NCI-H1436 (cell line): ENCODE results near the gene HOXA13.

ENCODE experiments used
- DNase-seq: peaks from one replicate; lab custom pipeline; 2025; lab: John Stamatoyannopoulos, UW

Gene HOXA13

DNA sequence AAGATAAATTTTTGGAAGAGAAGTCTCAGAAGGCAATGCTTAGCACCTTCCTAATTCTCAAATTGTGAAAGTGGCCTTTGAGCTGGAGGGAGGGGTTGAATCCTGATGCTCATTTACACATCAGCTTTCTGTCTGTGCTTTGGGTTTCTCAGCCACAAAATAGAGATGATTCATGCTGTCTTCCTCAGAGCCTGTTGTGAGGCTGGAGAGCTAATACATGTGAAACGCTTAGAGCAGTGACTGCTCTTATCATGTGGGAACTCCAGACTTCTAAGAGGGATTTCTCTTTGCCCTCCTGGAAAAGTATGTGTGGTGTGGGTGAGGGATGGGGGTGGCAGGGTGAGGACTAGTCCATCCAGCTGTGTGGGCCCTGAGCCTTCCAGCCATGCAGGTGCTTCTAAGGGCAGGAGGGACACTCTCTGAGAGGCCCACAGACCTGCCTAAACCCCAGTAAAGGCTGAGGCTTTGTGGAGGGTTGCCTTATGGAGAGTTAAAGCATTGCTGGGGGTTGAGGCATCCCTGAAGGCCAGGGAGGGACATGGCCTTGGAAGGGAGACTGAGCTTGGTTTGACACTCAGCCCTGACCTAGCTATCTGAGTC is 37.9 kb upstream of the HOXA13 start:
- no peak for DNase-seq

DNA sequence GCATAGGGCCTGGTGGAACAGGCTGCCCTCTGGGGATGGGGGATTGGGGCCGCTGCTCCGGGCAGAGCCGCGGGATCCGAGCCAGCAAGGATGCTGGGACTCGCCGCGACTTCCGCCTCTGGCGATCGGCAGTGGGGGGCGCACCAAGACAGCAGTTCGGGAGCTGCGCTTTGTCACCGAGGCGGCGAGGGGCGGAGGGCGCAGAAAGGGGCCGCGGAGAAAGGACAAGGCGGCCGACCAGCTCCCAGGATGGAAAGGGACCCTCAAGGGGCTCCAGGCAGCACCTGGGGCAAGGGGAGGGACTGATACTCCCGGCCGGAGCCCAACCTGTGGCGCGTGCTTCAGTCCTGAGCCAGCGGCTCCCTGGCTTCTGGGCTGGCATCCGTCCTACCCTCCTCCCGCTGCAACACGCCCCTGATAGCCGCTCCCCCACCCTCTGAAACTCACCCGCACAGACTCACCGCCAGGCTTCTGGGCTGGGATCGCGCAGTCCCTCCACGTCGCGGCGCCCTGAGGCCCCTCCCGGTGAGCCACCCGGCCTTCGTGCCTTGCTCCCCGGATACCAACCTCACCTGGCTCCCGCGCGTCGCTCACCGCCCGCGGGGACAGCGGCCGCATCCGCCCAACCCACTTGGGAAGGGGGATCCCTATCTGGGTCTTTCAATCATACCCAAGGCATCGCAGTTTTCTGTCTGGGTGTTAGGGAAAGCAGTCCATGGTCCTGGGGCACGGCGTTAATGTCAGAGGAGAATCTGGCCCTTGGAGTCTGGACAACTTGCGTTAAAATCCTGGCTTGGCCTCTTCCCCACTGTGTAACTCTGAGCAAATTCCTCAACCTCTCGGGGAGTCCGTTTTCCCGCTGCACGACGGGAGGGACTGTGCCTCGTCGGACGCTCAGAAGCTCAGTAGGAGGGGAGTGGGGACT is 35.8 kb upstream of the HOXA13 start:
- DNase-seq, result peak; percentile 46

DNA sequence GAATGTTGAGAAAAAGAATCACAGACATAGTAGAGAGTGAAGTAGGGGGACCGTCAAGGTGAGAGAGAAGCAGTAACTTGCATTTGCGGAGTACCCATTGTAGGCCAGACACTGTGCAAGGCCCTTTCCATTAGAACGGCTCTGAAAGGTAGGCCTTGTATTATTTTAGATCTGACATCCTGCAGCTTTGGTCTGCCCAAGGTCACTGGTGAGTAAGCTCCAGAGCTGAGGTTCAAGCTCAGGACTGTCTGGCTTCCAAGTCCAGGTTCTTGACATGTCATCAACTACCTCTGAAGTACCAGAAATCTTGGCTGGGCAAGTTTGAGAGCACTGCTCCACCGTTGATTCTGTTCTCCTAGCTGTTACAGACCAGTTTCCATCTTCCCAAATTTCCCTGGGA is 29.6 kb upstream of the HOXA13 start:
- no peak for DNase-seq

DNA sequence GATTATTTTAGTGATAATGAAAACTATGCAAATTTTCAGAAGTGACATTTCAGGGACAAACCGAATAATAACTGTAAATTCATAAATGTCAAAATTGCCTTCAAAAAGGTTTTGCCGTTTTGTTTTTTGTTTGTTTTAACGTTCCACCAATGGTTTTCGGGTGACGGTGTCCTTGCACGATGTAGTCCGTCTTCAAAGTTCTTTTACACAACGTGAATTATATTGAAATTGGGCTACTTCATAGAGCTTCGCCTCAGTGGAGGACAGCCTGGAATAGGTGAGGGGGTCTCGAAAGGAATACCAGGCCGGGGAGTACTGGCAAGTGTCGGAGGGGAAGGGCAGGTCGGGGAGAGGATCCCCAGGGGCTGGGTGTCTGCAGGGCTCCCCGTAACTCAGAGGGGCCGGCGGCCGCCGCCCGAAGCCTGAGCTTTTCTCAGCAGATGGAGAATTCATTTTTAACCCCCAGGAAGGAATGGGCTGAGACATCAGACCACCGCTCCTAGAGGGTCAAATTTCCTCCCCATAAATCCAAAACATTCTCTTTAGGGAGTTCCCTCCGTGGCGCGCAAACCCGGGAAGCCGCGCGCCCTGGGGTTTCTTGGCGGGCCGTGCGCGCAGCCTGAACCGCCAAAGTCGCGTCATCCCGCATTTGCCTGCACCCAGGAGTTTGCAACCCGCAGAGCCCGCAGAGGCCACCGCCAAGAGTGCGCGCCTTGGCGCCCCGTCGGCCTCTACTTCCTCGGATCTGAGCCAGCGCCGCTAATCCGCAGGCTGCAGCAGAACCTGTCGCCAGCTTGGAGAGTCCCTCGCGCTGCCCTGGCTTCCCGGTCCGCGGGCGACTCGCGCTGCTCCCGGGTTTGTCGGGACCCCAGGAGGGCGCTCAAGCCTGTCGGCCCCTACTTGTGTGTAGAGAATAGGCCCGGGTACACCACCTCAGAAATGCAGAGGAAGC is 25.4 kb upstream of the HOXA13 start:
- DNase-seq, result no peak

DNA sequence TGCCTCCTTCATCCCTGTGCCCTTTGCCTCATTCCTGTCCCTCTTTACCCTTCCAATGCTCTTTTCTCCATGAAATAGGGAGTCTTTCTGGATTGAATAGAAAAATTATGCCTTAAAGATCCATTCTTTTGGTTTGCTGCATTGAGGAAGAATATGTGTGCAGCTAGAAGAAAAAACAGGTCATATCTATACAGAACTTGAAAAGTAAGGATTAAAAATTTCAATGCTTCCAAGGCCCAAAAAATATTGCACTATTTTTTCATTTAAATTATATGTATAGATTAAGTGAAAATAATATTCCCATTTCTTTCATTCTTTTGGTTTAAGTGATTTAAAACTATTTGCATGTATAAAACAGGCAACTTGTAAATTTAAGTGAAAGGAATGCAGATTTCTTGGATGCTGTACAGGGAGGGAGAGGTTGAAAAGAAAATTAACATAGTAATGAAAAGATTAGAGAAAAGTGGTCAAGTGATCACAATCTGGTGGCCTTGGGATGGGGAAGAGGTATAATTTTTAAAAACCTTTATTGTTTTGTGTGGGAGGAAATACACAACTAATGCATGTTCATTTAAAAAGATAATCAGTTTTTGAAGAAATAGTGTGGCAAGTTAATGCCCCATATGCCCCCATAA is 24.2 kb upstream of the HOXA13 start:
- DNase-seq, result no peak

DNA sequence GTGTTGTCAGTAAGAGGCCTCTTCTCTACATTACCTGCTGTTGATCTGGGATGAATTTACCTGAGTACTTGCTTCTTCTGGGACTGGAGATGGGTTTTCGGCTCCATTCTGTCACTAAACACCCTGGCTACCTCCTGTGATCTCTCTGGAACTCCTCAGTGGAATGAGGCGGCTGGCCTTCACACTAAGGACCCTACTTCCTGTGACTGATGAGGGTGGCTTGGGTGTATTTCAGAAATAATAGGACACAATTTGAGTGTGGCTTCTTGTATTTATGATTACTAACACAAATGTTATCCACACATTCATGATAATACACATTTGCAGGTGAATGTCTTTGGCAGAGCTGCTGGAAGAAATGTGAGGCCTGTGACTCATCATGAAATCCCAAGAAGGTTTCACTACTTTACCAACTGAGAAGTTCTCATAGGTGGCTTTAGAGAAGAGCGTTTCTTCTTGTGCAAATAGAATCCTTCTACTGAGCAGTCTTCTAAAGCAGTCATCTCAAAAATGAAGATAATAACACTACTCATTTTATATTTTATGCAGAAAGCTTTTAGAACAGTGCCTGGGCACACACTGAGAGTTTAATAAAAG is 21.4 kb upstream of the HOXA13 start:
- DNase-seq, result no peak

DNA sequence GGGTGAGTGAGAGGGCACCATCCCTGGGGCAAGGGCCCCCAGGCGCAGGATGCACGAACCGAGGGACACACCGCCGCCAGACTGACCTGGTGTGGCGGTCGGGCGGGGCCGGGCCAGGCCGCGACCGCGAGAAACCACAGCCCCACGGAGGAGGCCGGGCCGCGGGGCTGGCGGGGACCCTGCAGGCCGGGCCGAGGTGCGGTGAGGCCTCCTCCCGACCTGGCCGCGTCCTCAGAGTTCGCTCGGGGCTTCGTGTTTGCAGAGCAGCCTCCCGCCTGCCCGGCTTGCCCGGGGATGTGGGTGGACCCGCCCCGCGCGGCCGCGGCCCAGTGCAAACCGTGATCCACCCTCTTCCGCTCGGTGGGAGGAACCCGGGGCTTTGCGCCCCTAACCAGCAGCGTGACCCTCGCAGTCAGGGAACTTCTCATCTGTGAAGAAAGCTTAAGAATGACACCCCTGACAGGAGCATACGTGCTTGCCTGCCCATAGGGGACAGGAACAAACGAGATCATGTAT is 20.6 kb upstream of the HOXA13 start:
- no peak for DNase-seq

DNA sequence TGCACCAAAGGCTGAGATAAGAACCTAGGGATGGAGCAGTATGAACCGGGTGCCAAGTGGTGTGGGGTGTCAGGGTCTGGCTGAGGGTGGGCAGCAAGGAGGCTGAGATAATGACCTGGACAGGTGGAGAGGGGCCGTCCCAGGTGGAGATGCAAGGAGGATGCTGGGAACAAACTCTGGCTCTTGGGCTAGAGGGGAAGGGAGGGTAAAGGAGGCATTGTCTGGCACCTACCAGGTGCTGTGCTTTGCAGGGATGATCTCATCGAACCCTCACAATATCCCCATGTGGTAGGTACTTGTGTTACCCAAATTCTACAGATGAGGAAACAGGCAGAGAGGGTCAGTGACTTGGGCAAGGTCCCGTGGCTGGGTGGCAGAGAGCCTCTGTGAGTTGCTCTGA is 19.9 kb upstream of the HOXA13 start:
- no peak for DNase-seq

DNA sequence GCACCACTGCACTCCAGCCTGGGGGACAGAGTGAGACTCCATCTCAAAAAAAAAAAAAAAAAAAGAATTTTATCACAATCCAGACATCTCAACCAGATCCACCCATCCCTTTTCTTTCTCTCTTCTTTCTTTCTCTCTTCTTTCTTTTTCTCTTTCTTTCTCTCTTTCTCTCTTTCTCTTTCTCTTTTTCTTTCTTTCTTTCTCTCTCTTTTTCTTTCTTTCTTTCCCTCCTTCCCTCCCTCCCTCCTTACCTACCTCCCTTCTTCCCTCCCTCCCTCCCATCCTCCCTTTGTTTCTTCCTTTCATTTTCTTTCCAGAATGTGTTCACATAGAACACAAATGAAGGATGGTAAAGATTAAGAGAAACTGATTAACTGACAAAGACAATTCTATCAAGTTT is 18.1 kb upstream of the HOXA13 start:
- DNase-seq, result no peak

DNA sequence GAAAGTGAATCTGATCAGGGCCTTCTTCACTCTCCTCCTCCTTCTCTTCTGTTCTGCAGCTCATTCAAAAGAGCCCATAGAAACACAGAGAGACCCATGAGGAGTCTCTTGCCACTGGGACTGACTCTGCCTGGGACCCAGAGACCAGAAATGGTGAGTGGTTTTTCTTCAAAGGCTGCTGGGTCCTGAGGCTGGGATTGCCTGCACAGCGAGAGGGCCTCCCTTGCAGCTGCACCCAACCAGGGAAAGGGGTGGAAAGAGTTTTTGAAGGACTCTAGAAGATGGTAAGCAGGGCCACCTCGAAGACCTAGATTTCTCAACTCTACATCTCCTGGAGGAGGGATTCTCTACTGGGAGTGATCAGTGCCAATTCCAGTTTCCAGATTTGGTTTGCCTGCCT is 15.5 kb upstream of the HOXA13 start:
- no peak for DNase-seq

DNA sequence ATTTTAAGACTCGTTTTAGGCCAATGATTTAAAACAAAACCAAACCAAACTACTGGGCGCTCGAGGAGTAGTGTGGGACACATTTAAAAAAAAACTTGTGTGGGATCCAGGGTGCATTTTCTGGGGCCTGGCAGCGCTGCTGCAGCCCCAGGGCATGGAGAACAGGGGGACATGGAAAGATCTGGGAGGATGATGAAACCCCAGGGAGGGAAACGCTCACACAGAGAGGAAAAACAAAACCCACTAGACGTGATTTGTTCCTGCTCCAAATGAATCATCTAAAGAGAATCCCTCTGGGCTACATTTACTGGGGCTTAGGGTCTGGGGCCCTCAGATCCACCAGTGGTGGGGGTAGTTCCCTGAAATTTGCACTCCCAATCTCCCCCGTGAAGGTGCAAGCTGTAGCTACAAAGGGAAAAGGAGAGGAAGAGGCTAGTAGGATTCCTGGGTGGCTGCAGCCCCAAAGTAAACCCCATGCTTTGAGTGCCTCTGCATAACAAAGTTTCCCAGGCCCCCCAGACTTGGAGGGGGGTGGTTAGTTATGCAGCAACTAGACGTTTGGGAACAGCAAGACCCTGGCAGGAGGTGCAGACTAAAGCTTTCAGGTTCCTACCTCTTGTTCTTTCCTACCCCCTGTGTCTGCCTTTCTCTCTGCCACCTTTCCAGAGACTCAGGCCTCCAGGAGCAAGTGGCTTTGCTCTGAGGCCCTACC is 14.5 kb upstream of the HOXA13 start:
- no peak for DNase-seq

DNA sequence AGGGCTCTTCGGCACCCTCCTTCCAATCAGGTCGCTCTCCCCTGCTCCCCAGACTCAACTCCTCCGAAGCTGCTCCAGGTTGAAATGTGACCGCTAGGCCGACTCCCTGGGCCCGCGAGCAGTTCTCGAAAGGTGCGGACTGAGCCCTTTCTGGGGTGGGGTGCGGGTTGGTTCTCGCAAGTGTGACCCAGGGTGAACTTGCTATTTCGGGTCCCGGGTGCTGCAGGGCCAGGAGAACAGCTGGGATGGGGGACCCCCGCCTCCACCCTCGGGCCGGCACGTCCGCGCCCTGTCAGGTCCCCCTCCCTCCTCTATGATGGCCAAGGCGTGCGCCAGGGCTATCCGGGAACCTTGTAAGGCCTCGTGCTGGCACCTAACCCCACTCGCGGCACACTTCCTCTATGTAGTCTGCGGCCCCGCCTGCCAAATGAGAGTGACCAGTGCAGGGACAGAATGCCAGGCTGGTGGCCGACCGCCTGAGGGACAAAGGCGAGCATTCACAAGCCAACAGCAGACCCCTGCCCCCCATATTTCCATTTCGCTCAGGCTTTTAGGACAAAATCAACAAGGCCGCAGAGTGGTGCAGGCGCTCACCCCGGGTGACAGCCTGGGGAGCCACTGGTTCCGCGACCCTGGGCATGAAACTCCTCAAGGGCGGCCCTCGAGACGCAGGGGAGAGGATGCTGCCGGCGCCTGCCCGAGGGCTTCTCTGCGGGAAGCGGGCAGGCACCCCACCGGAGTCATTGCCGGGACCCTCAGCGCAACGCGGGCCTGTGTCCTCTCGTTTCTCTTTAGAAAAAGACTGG is 13.7 kb upstream of the HOXA13 start:
- no peak for DNase-seq

DNA sequence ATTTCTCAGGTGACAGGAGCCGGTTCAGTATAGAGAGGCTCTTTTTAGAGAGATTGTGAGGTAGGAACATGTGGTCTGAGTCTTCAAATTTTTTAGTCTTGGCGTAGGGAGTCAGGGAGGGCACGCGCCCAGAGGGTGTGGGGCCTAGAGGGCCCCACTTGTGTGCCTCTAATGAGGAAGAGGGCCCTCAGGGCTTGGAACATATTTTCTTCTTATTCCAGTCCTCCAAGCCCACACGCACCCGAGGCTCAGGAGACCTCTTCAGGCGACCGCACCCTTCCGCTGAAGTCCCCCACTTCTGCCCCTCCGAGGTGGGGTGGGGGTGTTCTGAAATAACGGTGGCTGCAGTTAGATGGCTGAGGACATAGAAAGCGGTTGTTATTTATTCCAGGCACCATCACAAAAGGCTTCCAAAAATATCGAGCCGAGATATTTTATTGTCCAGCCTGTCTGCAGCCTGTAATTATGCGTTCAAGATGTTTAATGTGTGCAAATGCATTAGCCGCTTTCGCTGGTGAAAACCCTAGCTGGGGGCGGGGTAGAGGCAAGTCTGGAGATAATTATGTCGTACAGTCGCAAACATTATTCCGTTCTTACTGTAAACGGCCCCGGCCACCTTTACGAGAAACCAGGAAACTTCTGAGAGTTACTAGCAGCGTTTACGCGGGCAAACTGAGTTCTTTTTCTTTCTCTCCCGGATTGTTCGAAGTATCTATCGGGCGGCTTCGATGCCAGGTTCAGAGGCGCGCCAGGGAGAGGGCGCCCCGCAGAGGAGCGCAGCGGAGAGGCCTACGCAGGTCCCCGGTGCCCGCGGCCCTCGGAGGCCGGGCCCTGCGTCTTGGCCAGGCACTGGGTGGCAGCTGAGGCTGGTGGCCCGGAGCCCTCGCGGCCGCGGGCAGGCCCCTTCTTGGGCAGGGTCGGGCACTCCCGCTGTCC is 12.9 kb upstream of the HOXA13 start:
- no peak for DNase-seq

DNA sequence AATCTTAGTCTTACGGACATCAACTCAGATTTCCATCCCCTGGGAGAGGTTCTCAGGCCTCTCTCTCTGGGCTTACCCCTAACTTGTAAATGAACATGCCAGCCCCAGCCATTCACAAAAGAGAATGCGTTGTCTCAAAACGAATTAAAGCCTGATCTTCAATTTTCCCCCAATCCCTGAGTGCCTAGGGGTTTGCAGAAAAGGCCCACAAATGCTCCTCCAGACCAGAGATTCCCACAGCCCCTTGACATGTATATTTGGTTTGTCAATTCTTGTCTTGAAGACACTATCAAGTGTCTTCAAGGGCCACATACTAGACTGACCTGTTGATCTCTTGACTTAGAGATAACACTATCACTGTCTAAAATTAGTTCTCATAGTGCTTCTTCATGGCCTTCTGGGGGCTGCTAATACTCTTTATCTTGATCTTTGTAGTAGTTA is 11.9 kb upstream of the HOXA13 start:
- DNase-seq, result no peak

DNA sequence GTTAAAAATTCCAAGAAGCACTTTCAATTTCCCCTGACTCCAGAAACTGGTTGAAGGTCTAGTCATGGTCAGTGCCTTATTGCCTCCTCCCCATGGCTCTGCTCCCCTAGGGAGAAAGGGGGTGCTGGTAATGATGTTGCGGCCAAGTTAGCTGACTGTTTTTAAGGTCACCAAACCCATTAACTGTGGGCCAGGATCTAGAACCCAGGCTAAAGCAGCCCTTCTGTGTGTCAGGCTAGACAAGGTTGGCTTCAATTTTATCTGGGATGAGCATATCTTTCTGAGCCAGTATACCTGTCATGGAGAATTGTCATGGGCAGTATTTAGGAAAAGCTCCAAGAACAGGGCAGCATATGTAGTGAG is 11.2 kb upstream of the HOXA13 start:
- no peak for DNase-seq

DNA sequence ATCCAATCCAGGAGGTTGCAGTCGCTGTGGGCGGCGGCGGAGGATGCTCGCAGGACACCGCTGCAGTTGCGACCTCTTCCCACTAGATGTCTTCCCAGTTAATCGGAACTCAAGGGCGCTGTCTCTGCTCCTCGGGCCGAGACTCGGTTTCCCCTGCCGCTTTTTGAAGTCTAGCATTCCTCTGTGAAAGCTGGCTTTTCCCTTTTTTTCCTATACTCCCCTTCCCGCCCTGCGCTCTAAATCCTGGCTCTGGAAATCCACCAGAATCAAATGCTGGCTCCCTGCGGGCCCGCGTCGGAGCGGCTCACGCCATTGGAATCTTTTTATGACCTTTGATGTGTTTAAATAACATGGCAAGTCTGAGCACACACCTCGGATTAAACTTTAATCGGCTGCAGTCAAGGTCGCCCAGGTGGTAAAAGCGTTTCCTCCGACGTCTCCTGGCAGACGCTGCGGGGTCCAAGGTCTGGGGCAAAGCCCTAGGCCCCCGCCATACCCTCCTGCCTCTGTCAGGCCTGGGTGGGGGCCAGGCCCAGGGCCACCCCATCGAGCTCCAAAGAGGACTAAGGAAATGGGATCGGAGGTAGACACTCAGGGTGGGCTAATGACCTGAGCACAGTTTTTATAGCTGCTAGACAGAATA is 10.7 kb upstream of the HOXA13 start:
- no peak for DNase-seq

DNA sequence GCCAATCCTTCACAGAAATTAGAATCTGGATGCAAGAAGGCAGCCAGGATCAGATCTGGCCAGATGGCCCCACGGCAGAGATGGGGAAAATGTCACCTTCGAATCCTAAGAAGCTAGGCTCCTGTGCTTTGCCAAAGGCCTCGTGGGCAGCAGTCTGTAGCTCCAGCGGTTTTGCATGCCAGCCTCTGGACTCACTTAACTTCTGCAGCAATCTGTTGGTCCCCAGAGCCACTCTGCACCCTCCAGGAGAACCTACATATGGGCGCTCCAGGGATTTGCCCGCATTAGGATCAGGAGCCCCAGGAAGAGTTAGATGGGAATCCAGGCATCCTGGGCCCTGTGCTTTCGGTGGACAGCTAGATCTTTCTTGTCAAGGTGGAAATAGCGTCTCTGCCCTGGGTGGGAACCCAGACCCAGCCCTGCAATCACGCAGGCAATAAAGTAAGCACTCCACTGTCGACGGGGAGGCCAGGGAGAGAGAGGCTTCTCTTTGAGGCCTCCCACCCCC is 10.1 kb upstream of the HOXA13 start:
- no peak for DNase-seq

DNA sequence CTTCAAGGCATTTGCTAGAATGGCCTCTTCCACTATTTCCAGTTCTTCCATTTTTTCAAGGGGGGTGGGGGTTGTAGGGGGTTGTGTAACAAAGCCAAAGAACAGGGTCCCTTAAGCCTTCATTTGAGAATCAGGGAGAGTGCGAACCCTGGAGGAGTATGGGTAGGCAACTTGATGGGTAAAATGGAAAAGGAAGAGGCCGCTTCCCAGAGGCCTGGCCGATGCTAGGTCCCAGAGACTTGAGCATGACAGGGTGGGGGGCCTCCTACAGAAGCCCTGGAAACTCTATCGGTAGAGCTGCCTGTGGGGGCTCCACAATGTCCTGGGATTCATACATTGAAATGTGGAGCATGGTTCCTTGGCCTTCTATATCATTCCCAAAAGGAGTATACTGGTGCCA is 9.1 kb upstream of the HOXA13 start:
- DNase-seq, result no peak
